A549 (cell line): ENCODE measurements around the gene KIF1A.

Source experiments
- BHLHE40 ChIP-seq: IDR thresholded peaks from 2 replicates; pipeline ENCODE4 v1.6.1; 2012; ENCODE audit warnings: low read depth, low read length, inconsistent platforms
- CHD4 ChIP-seq: fragments of 200-600 bp; sonication (generic); IDR thresholded peaks from 2 replicates; pipeline ENCODE4 v1.6.1; 2016; ENCODE audit warnings: antibody characterized with exemption, mild to moderate bottlenecking, borderline replicate concordance
- EP300 ChIP-seq, 2 experiments: fragments of >200 bp; sonication (Bioruptor Twin); formaldehyde crosslinking; IDR thresholded peaks; 2 replicates in 1 of 2; 3 replicates in 1 of 2; pipeline ENCODE4 v1.6.1; 2016 to 2017
- FOSL2 ChIP-seq, 2 experiments: fragments of 450-650 bp in 1 of 2; fragments of >200 bp in 1 of 2; sonication (Bioruptor Twin) in 1 of 2; formaldehyde crosslinking; IDR thresholded peaks; 2 replicates each; pipeline versions ENCODE4 v1.5.0 to v1.6.1; 2016 to 2020; ENCODE audit warnings: mild to moderate bottlenecking in 1 of 2, moderate library complexity in 1 of 2
- MYC ChIP-seq: IDR thresholded peaks from 2 replicates; pipeline ENCODE4 v1.6.1; 2012; ENCODE audit warnings: mild to moderate bottlenecking, inconsistent platforms, low read length, improper control_type of control experiment, borderline replicate concordance
- POLR2A ChIP-seq: IDR thresholded peaks from 2 replicates; pipeline ENCODE4 v1.6.1; 2012; ENCODE audit warnings: mild to moderate bottlenecking, low read length
- TF ChIP-seq, protein P1 (sequence below): fragments of >200 bp; sonication (Bioruptor Twin); formaldehyde crosslinking; IDR thresholded peaks from 3 replicates; pipeline ENCODE4 v1.5.1; 2016
- TF ChIP-seq, protein P2 (sequence below): fragments of 150-350 bp; IDR thresholded peaks from 2 replicates; pipeline ENCODE4 v1.6.1; 2014; ENCODE audit warnings: low read depth, mild to moderate bottlenecking, low read length
- TF ChIP-seq, protein P3 (sequence below): fragments of 250-450 bp; sonication (Bioruptor Pico); IDR thresholded peaks from 2 replicates; pipeline ENCODE4 v1.5.0; 2021; ENCODE audit warnings: mild to moderate bottlenecking, moderate library complexity, borderline replicate concordance

- TF ChIP-seq, protein P1, sequence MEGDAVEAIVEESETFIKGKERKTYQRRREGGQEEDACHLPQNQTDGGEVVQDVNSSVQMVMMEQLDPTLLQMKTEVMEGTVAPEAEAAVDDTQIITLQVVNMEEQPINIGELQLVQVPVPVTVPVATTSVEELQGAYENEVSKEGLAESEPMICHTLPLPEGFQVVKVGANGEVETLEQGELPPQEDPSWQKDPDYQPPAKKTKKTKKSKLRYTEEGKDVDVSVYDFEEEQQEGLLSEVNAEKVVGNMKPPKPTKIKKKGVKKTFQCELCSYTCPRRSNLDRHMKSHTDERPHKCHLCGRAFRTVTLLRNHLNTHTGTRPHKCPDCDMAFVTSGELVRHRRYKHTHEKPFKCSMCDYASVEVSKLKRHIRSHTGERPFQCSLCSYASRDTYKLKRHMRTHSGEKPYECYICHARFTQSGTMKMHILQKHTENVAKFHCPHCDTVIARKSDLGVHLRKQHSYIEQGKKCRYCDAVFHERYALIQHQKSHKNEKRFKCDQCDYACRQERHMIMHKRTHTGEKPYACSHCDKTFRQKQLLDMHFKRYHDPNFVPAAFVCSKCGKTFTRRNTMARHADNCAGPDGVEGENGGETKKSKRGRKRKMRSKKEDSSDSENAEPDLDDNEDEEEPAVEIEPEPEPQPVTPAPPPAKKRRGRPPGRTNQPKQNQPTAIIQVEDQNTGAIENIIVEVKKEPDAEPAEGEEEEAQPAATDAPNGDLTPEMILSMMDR, result no peak
- no peak for TF ChIP-seq MYC
- TF ChIP-seq, protein P2, sequence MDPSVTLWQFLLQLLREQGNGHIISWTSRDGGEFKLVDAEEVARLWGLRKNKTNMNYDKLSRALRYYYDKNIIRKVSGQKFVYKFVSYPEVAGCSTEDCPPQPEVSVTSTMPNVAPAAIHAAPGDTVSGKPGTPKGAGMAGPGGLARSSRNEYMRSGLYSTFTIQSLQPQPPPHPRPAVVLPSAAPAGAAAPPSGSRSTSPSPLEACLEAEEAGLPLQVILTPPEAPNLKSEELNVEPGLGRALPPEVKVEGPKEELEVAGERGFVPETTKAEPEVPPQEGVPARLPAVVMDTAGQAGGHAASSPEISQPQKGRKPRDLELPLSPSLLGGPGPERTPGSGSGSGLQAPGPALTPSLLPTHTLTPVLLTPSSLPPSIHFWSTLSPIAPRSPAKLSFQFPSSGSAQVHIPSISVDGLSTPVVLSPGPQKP, result no peak
- TF ChIP-seq CHD4, result no peak
- no peak for TF ChIP-seq POLR2A
- TF ChIP-seq, protein P3, sequence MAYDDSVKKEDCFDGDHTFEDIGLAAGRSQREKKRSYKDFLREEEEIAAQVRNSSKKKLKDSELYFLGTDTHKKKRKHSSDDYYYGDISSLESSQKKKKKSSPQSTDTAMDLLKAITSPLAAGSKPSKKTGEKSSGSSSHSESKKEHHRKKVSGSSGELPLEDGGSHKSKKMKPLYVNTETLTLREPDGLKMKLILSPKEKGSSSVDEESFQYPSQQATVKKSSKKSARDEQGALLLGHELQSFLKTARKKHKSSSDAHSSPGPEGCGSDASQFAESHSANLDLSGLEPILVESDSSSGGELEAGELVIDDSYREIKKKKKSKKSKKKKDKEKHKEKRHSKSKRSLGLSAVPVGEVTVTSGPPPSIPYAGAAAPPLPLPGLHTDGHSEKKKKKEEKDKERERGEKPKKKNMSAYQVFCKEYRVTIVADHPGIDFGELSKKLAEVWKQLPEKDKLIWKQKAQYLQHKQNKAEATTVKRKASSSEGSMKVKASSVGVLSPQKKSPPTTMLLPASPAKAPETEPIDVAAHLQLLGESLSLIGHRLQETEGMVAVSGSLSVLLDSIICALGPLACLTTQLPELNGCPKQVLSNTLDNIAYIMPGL (CRISPR knock-in tag), result no peak
- TF ChIP-seq BHLHE40, result no peak
- TF ChIP-seq EP300 (IDR thresholded peaks at IDR 0.05), result no peak
- TF ChIP-seq FOSL2 (IDR thresholded peaks at IDR 0.05), result no peak
- TF ChIP-seq FOSL2 (CRISPR knock-in tag; IDR thresholded peaks at IDR 0.05), result no peak
Observed at GRCh38 chr2:240723851-240724250, 96.2 kb downstream of the KIF1A start.
